IMR-90 (cell line): Measurements from ENCODE around the gene WDR74. TPM values are rescaled to one million over a fixed set of nuclear protein-coding genes. Genes with fewer than 3 reads are reported as not detected.

Source experiments
- ATAC-seq: fragments of 200-7000 bp; cut with Tn5 transposase; 2 replicates; pipeline ENCODE4 v1.9.1; 2020; ENCODE audit warnings: low read depth, mild to moderate bottlenecking, moderate library complexity
- BruUV-seq: library from RNA; stranded (reverse); fragments of 400-500 nt; replicated peaks from 2 replicates; lab custom pipeline; 2021; lab: Mats Ljungman, UMichigan
- CTCF ChIA-PET: fragments of 300-600 bp; formaldehyde crosslinking; extraction: SDS; loops from one replicate; lab custom pipeline; 2021; ENCODE audit warnings: antibody characterized with exemption; lab: Yijun Ruan, JAX
- POLR2A ChIA-PET: fragments of 300-600 bp; sonication (Branson Sonifier 250); formaldehyde crosslinking; loops from one replicate; lab custom pipeline; 2022; ENCODE audit warnings: antibody characterized with exemption; ENCODE audit not compliant: unreplicated experiment; lab: Charles Lee
- DNase-seq: peaks from one replicate; pipeline ENCODE4 v3.0.0; 2013
- H2AFZ ChIP-seq: replicated peaks from 2 replicates; pipeline ENCODE3; 2013; ENCODE audit warnings: low read length, mild to moderate bottlenecking; ENCODE audit not compliant: poor library complexity
- H2AK5ac ChIP-seq: 2 replicates; pipeline ENCODE4 v1.6.1; 2013; ENCODE audit warnings: low read depth, low read length, inconsistent platforms
- H2AK9ac ChIP-seq: replicated peaks from 2 replicates; pipeline ENCODE3; 2013; ENCODE audit warnings: mild to moderate bottlenecking, low read depth, low read length, moderate library complexity; ENCODE audit not compliant: poor library complexity
- H2BK120ac ChIP-seq: 2 replicates; pipeline ENCODE4 v1.6.1; 2013; ENCODE audit warnings: low read depth, low read length, inconsistent platforms
- H2BK15ac ChIP-seq: 3 replicates; pipeline ENCODE4 v1.6.1; 2013; ENCODE audit warnings: low read depth, low read length, inconsistent platforms
- H2BK20ac ChIP-seq: 2 replicates; pipeline ENCODE4 v1.6.1; 2013; ENCODE audit warnings: low read depth, mild to moderate bottlenecking, inconsistent platforms, low read length, moderate library complexity
- H2BK5ac ChIP-seq: 2 replicates; pipeline ENCODE4 v1.6.1; 2013; ENCODE audit warnings: mild to moderate bottlenecking, low read depth, low read length, inconsistent platforms; ENCODE audit not compliant: poor library complexity, severe bottlenecking
- H3K14ac ChIP-seq: replicated peaks from 2 replicates; pipeline ENCODE4 v1.6.1; 2013; ENCODE audit warnings: low read depth, low read length, inconsistent platforms
- H3K18ac ChIP-seq: 2 replicates; pipeline ENCODE4 v1.6.1; 2013; ENCODE audit warnings: low read depth, low read length, control low read depth
- H3K23ac ChIP-seq: 2 replicates; pipeline ENCODE4 v1.6.1; 2013; ENCODE audit warnings: low read depth, low read length, inconsistent platforms
- H3K27ac ChIP-seq: 2 replicates; pipeline ENCODE4 v1.5.1; 2013; ENCODE audit warnings: mild to moderate bottlenecking, control low read depth, low read length; ENCODE audit not compliant: insufficient read depth
- H3K27me3 ChIP-seq: 2 replicates; pipeline ENCODE4 v1.6.1; 2013; ENCODE audit warnings: low read length; ENCODE audit not compliant: control insufficient read depth, insufficient read depth
- H3K36me3 ChIP-seq: 2 replicates; pipeline ENCODE4 v1.6.1; 2013; ENCODE audit warnings: low read length, mixed read lengths; ENCODE audit not compliant: control insufficient read depth, insufficient read depth
- H3K4ac ChIP-seq: 2 replicates; pipeline ENCODE4 v1.6.1; 2013; ENCODE audit warnings: low read depth, low read length, inconsistent platforms
- H3K4me1 ChIP-seq: 2 replicates; pipeline ENCODE4 v1.6.1; 2013; ENCODE audit warnings: low read length, mixed read lengths; ENCODE audit not compliant: control insufficient read depth, insufficient read depth
- H3K4me2 ChIP-seq: 2 replicates; pipeline ENCODE4 v1.6.1; 2013; ENCODE audit warnings: low read depth, mild to moderate bottlenecking, control low read depth, low read length, moderate library complexity
- H3K4me3 ChIP-seq: 2 replicates; pipeline ENCODE4 v1.5.1; 2013; ENCODE audit warnings: low read depth, mild to moderate bottlenecking, control low read depth, low read length, moderate library complexity; ENCODE audit not compliant: insufficient read depth
- H3K56ac ChIP-seq: 2 replicates; pipeline ENCODE4 v1.6.1; 2013; ENCODE audit warnings: low read length, inconsistent platforms; ENCODE audit not compliant: insufficient read depth; ENCODE audit errors: extremely low read depth
- H3K79me1 ChIP-seq, 2 experiments: 2 replicates each; pipeline ENCODE4 v1.6.1; 2013; ENCODE audit warnings: low read length in 2 of 2, inconsistent platforms in 1 of 2, low read depth in 1 of 2
- H3K9ac ChIP-seq: 2 replicates; pipeline ENCODE4 v1.6.1; 2013; ENCODE audit warnings: low read depth, low read length, control low read depth
- H3K9me1 ChIP-seq: 2 replicates; pipeline ENCODE4 v1.6.1; 2013; ENCODE audit warnings: low read length, inconsistent platforms; ENCODE audit not compliant: insufficient read depth
- H3K9me3 ChIP-seq: 2 replicates; pipeline ENCODE4 v1.6.1; 2013; ENCODE audit warnings: low read length; ENCODE audit not compliant: control insufficient read depth, insufficient read depth
- H4K20me1 ChIP-seq: 2 replicates; pipeline ENCODE4 v1.6.1; 2013; ENCODE audit warnings: low read length, inconsistent platforms; ENCODE audit not compliant: insufficient read depth
- H4K5ac ChIP-seq: 2 replicates; pipeline ENCODE4 v1.6.1; 2013; ENCODE audit warnings: mild to moderate bottlenecking, low read depth, low read length, control low read depth
- H4K8ac ChIP-seq, 2 experiments: 2 replicates each; pipeline ENCODE4 v1.6.1; 2013; ENCODE audit warnings: low read depth in 2 of 2, low read length in 2 of 2, control low read depth in 1 of 2, inconsistent platforms in 1 of 2
- H4K91ac ChIP-seq: 2 replicates; pipeline ENCODE4 v1.6.1; 2013; ENCODE audit warnings: low read depth, low read length, inconsistent platforms; ENCODE audit not compliant: insufficient read depth
- CEBPB ChIP-seq: IDR thresholded peaks from 2 replicates; pipeline ENCODE4 v1.6.1; 2012; ENCODE audit warnings: low read depth, low read length, improper control_type of control experiment
- CHD1 ChIP-seq: IDR thresholded peaks from 2 replicates; pipeline ENCODE4 v1.6.1; 2012; ENCODE audit warnings: low read depth, low read length, improper control_type of control experiment
- FOS ChIP-seq: fragments of 150-350 bp; IDR thresholded peaks from 2 replicates; pipeline ENCODE4 v1.6.1; 2016; ENCODE audit warnings: low read depth, low read length
- MAZ ChIP-seq: IDR thresholded peaks from 2 replicates; pipeline ENCODE4 v1.6.1; 2012; ENCODE audit warnings: low read depth, mild to moderate bottlenecking, low read length, improper control_type of control experiment, moderate library complexity, borderline replicate concordance
- MXI1 ChIP-seq: IDR thresholded peaks from 2 replicates; pipeline ENCODE4 v1.6.1; 2012; ENCODE audit warnings: low read depth, mild to moderate bottlenecking, low read length, moderate library complexity, borderline replicate concordance
- POLR2A ChIP-seq: IDR thresholded peaks from 2 replicates; pipeline ENCODE4 v1.6.1; 2012; ENCODE audit warnings: mild to moderate bottlenecking, low read depth, low read length
- RAD21 ChIP-seq: IDR thresholded peaks from 2 replicates; pipeline ENCODE4 v1.6.1; 2012; ENCODE audit warnings: low read length, improper control_type of control experiment
- RCOR1 ChIP-seq: IDR thresholded peaks from 2 replicates; pipeline ENCODE4 v1.6.1; 2012; ENCODE audit warnings: mild to moderate bottlenecking, low read length, improper control_type of control experiment; ENCODE audit not compliant: insufficient replicate concordance
- RFX5 ChIP-seq: IDR thresholded peaks from 2 replicates; pipeline ENCODE4 v1.8.0; 2012; ENCODE audit warnings: low read depth, mild to moderate bottlenecking, low read length, moderate library complexity
- SMC3 ChIP-seq: fragments of 150-350 bp; IDR thresholded peaks from 2 replicates; pipeline ENCODE4 v1.6.1; 2016; ENCODE audit warnings: low read depth, mild to moderate bottlenecking, antibody characterized with exemption, low read length, moderate library complexity
- WGBS, 2 experiments: methylation state at CpG; one replicate each; pipeline versions ENCODE4 v1.1.5 to v1.1.7; 2013; ENCODE audit warnings: missing lambda C conversion rate in 2 of 2; ENCODE audit not compliant: insufficient read length in 1 of 2; ENCODE audit errors: extremely low coverage in 2 of 2; 5-methylcytosine and 5-hydroxymethylcytosine counted together
- dilution Hi-C: fragments of 300-500 bp; cut with HindIII; formaldehyde crosslinking; loops from one replicate; pipeline ENCODE4 v1.14.3; 2018; ENCODE audit warnings: low sequenced_read_pairs; ENCODE audit not compliant: unreplicated experiment
- in situ Hi-C: fragments of 300-500 bp; cut with MboI; formaldehyde crosslinking; loops from 3 replicates; pipeline ENCODE4 v1.14.3; 2019; ENCODE audit warnings: low sequenced_read_pairs, inconsistent platforms, mixed read lengths
- intact Hi-C: fragments of 100-400 bp; cut with micrococcal nuclease; formaldehyde crosslinking; loops from 2 replicates; pipeline ENCODE4 v1.10.0; 2022
- polyA plus RNA-seq, 3 experiments: library from polyadenylated mRNA; depleted of rRNA; stranded (reverse); fragments of >200 nt; gene quantifications; 2 replicates each; pipeline ENCODE4 v1.2.3, GENCODE V29; 2012; ENCODE audit warnings: low replicate concordance in 1 of 3
- total RNA-seq: library from RNA; depleted of rRNA; stranded (reverse); fragments of >200 nt; gene quantifications from 2 replicates; pipeline ENCODE4 v1.2.3, GENCODE V29; 2012
- TF ChIP-seq, protein P1 (sequence below): fragments of 150-350 bp; IDR thresholded peaks from 2 replicates; pipeline ENCODE4 v1.6.1; 2016; ENCODE audit warnings: low read depth, mild to moderate bottlenecking, low read length, moderate library complexity, borderline replicate concordance

The WDR74 gene
- total and polyA plus RNA-seq, 2 of the 4 experiments (the other 2 are of a cell fraction): 38.4 to 44.3 TPM

DNA sequence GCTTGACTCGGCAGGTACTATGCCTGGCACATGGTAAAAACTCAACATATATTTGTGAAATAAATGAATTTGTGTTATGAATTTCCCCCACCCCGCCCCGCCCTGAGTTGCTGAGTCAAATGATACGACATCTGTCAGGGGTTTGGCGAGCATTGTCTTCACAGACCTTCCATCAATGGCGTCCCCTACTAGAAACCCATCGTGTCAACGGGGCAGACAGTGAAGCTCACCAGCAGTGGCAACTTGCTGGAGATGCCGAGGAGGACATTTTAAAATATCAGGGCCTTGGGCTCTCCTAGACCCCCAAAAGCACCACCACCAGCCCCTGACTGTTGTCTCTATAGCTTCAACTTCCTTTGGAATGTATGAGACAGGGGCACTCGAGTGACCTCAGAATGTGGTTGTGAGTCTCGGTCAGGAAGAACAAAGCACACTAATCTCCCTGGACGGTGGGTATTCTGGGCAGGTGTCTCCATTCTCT lies 33.4 kb downstream of the WDR74 start:
- peak overlapping the region; percentile 93 for H3K23ac ChIP-seq
- H3K4me1 ChIP-seq: peaks cover 26% of the 10 kb centered on the region
- H3K9ac ChIP-seq: peak overlapping the region; percentile 75; the same call in 1 of the 2 replicates
- dilution Hi-C loops (no loop called here), in situ Hi-C loops (no loop called here), intact Hi-C loops (loop anchor here (2.0 kb wide), 1 partner anchor 15 kb away; no protein-coding TSS in a partner anchor)
- H2AK9ac ChIP-seq: peak overlapping the region; percentile 99
- TF ChIP-seq SMC3 (no peak), RCOR1 (no peak), CHD1 (no peak), RAD21 (no peak), MAZ (no peak), FOS (no peak), RFX5 (no peak), CEBPB (no peak), MXI1 (no peak), POLR2A (no peak)
- TF ChIP-seq, protein P1, sequence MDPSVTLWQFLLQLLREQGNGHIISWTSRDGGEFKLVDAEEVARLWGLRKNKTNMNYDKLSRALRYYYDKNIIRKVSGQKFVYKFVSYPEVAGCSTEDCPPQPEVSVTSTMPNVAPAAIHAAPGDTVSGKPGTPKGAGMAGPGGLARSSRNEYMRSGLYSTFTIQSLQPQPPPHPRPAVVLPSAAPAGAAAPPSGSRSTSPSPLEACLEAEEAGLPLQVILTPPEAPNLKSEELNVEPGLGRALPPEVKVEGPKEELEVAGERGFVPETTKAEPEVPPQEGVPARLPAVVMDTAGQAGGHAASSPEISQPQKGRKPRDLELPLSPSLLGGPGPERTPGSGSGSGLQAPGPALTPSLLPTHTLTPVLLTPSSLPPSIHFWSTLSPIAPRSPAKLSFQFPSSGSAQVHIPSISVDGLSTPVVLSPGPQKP: no peak
- H2BK120ac ChIP-seq: peak overlapping the region; percentile 78
- H2BK20ac ChIP-seq: 0 out of 2 replicates have a peak overlapping the region, but pooled peaks have one; percentile 8
- DNase-seq (no peak), ATAC-seq (no peak)
- H4K8ac ChIP-seq: peak overlapping the region; percentile 59 to 91; a peak in 3 of 4 replicates
- H3K4me2 ChIP-seq: peak overlapping the region; percentile 91
- WGBS, 2 experiments: 20% methylated on average over 5 of the region's 12 CpGs; no CpG with 5 or more reads in 1 of the 2 experiments
- H3K36me3 ChIP-seq: peaks cover 23% of the 10 kb centered on the region
- H4K91ac ChIP-seq: peak overlapping the region; percentile 71
- peak overlapping the region; percentile 97 for H3K14ac ChIP-seq
- H3K4me3 ChIP-seq: peak overlapping the region; percentile 82; the same call in 1 of the 2 replicates
- H3K56ac ChIP-seq: peak overlapping the region; percentile 48; the same call in 1 of the 2 replicates
- peaks cover 21 to 55% of the 10 kb centered on the region in 2 experiments for H3K79me1 ChIP-seq
- H2AFZ ChIP-seq: peak overlapping the region; percentile 99
- no peak overlapping the region; the same call in 1 of the 2 replicates for H3K18ac ChIP-seq
- POLR2A ChIA-PET: interaction anchor here (0.5 to 2.0 kb wide), 5 partner anchors 10 to 35 kb away, joined by 3 to 10 read pairs (median 3); partner anchors contain the start of gene STX5
- no peaks in the 10 kb centered on the region for H3K27me3 ChIP-seq
- peak overlapping the region; percentile 86 for H2BK5ac ChIP-seq
- peak overlapping the region; percentile 71 for H3K27ac ChIP-seq
- H2BK15ac ChIP-seq: peak overlapping the region; percentile 64; the same call in 1 of the 3 replicates
- peak overlapping the region; percentile 91 for H3K4ac ChIP-seq
- BruUV-seq: no TSS peak
- no peaks in the 10 kb centered on the region for H3K9me3 ChIP-seq
- H2AK5ac ChIP-seq: peak overlapping the region; percentile 91
- H3K9me1 ChIP-seq: peaks cover 26% of the 10 kb centered on the region
- CTCF ChIA-PET: interaction anchor here (0.6 to 1.5 kb wide), 3 partner anchors 11 to 90 kb away, joined by 3 to 4 read pairs (median 3); partner anchors contain the start of gene TMEM179B
- peak overlapping the region; percentile 58 for H4K5ac ChIP-seq
- peaks cover 18% of the 10 kb centered on the region for H4K20me1 ChIP-seq
